Measurements from ENCODE around the gene CHRDL1. TPM values are rescaled to one million over a fixed set of nuclear protein-coding genes. Genes with fewer than 3 reads are reported as not detected.

Gene CHRDL1
- total and polyA plus RNA-seq, 5 donors from 2014 or later = not detected

DNA sequence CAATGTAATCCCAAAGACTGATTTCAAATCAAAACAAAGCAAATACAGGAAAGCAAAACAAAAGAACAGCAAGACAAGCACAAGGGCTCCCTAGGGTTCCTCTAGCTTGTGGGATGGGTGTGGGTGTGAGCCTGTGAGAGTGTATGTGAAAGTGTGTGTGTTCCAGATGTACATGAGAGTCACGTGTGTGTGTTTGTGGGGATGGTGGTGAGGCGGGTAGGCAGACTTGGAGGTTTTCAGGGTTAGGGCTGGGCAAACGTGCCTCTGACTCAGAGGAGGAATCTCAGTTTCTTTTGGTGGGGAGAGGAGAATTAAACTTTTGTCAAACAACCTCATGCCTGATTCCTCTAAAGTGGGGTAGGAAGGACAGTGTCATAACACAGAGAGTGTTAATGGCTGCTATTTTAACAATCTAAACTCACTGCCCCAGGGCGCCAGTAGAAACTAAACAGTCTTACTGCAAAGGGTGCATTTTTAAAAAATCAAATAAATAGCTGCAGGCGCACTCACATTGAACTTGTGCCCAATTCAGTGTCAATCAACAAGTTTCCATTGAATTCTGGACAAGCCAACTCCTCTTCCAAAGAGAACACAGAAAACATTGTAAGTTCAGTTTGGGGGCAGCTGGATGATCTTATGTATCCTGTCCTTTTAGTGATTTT lies 51.8 kb downstream of the CHRDL1 start:
- Histone ChIP-seq H3K4me1 (ENCODE audit: control insufficient read depth, insufficient read depth, low read length, poor library complexity, severe bottlenecking) (no peaks in the 10 kb centered on the region), H3K4me3 (ENCODE audit: low read depth, low read length) (no peak overlapping the region), H3K36me3 (ENCODE audit: control insufficient read depth, insufficient read depth, low read length) (no peaks in the 10 kb centered on the region), H3K9me3 (ENCODE audit: control insufficient read depth in 2 of 2, low read length in 2 of 2) (no peaks in the 10 kb centered on the region), H3K27me3 (ENCODE audit: control insufficient read depth, insufficient read depth, low read length) (no peaks in the 10 kb centered on the region), H3K27ac (ENCODE audit: insufficient read depth, low read length, poor library complexity, severe bottlenecking) (no peak overlapping the region)
- DNase-seq (no peak), ATAC-seq (ENCODE audit: low read depth in 2 of 2) (no peak)
- Mint-ChIP-seq H3K36me3 (no peaks in the 10 kb centered on the region), H3K4me1 (no peaks in the 10 kb centered on the region), H3K27me3 (no peaks in the 10 kb centered on the region), H3K4me3 (no peak overlapping the region), H3K9me3 (peaks cover 0 to 2% (median 0%) of the 10 kb centered on the region in 7 donors), H3K27ac (no peak overlapping the region)

DNA sequence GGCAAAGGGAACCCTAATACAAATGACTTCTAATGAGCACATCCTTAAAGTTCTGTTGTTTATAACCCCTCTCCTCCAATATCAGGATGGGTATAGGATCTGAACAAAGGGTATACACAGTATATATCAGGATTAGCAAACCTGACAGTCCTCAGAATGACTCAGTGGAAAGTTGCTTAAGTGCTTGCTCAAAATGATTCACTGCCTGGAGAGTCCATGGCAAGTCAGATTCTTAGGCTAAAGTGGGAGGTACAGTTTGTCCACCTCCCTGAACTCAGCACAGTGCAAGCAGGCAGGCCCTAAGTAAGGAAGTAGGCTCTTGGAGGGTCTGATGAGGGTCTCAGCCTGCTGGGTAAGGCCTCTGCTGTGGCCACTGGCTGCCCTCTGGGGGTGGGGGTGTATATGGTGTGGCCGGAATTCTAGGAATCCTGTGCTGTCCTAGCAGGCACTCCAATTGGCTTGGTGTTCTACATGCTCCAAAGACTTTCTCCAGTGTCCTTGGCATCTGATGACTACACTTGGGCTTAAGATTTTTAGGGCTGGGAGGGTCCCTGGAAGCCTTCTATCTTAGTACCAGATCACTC lies 54.3 kb downstream of the CHRDL1 start:
- Mint-ChIP-seq H3K36me3 (no peaks in the 10 kb centered on the region), H3K27ac (no peak overlapping the region), H3K27me3 (no peaks in the 10 kb centered on the region), H3K4me1 (no peaks in the 10 kb centered on the region), H3K9me3 (peaks cover 0 to 1% (median 0%) of the 10 kb centered on the region in 7 donors), H3K4me3 (no peak overlapping the region)
- ATAC-seq (ENCODE audit: low read depth in 2 of 2) = no peak
- no peak overlapping the region for H3K4me3 ChIP-seq (ENCODE audit: low read depth, low read length)
- H3K27me3 ChIP-seq (ENCODE audit: control insufficient read depth, insufficient read depth, low read length) = no peaks in the 10 kb centered on the region
- H3K4me1 ChIP-seq (ENCODE audit: control insufficient read depth, insufficient read depth, low read length, poor library complexity, severe bottlenecking) = no peaks in the 10 kb centered on the region
- no peak for DNase-seq
- H3K36me3 ChIP-seq (ENCODE audit: control insufficient read depth, insufficient read depth, low read length) = no peaks in the 10 kb centered on the region
- no peaks in the 10 kb centered on the region for H3K9me3 ChIP-seq (ENCODE audit: control insufficient read depth in 2 of 2, low read length in 2 of 2)
- no peak overlapping the region for H3K27ac ChIP-seq (ENCODE audit: insufficient read depth, low read length, poor library complexity, severe bottlenecking)

DNA sequence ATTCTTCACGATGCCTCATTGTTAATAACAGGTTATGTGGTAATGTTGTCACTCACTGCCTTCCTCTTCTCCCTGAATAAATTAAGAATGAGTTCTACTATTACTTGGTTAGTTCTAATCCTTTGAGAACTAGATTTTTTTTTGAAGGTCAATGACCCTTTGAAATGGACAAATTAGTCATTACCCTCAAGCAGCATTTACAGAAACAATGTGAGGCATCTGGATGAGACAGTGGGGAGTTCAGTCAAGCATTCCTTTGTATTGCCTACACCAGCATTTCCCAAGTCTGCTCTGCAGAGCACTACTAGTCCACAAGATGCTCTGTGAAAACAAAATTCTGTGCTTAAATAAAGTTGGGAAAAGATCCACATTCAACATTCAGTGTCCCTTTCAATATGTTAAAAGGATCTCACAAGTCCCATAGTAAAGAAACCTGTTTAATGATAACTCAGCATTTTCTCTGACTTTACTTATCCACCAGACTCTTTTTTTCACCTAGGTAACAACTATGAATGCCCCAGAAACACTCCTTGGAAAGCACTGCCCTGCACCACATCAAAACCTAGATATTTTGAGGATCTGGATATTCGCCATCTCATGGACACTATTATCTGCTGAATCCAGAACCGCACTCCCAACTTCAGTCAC lies 60.6 kb downstream of the CHRDL1 start:
- H3K36me3 Mint-ChIP-seq = no peaks in the 10 kb centered on the region

DNA sequence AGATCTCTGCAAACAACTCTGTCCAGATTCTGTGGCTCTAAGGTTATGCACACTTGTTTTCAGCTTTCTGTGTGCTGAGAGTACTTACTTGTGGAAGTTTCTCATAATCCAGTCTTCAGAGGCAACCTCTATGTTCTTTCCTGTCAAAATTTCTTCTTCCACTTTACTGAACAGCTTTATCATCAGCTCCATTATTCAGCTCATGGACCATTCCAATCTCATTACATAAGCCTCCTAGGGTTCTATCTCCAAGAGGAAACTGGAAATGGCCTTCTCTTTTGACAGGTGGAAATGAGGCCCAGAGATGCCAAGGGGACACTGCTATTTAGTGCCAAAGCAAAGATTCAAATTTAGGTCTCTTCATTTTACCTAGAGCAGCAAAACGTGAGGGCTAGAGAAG lies 61.3 kb downstream of the CHRDL1 start:
- Mint-ChIP-seq H3K27me3 (no peaks in the 10 kb centered on the region), H3K4me1 (no peaks in the 10 kb centered on the region), H3K4me3 (no peak overlapping the region), H3K27ac (no peak overlapping the region), H3K9me3 (peaks cover 0 to 2% (median 0%) of the 10 kb centered on the region in 7 donors), H3K36me3 (no peaks in the 10 kb centered on the region)
- H3K27me3 ChIP-seq (ENCODE audit: control insufficient read depth, insufficient read depth, low read length) = no peaks in the 10 kb centered on the region
- H3K9me3 ChIP-seq (ENCODE audit: control insufficient read depth in 2 of 2, low read length in 2 of 2) = no peaks in the 10 kb centered on the region
- no peak for ATAC-seq (ENCODE audit: low read depth in 2 of 2)
- H3K27ac ChIP-seq (ENCODE audit: insufficient read depth, low read length, poor library complexity, severe bottlenecking) = no peak overlapping the region
- H3K4me1 ChIP-seq (ENCODE audit: control insufficient read depth, insufficient read depth, low read length, poor library complexity, severe bottlenecking) = no peaks in the 10 kb centered on the region
- no peak overlapping the region for H3K4me3 ChIP-seq (ENCODE audit: low read depth, low read length)
- DNase-seq = no peak
- no peaks in the 10 kb centered on the region for H3K36me3 ChIP-seq (ENCODE audit: control insufficient read depth, insufficient read depth, low read length)

More for the DNA sequence above, 60.6 kb downstream of the CHRDL1 start:
- Histone ChIP-seq H3K4me1 (ENCODE audit: control insufficient read depth, insufficient read depth, low read length, poor library complexity, severe bottlenecking) (no peaks in the 10 kb centered on the region), H3K27me3 (ENCODE audit: control insufficient read depth, insufficient read depth, low read length) (no peaks in the 10 kb centered on the region), H3K27ac (ENCODE audit: insufficient read depth, low read length, poor library complexity, severe bottlenecking) (no peak overlapping the region), H3K36me3 (ENCODE audit: control insufficient read depth, insufficient read depth, low read length) (no peaks in the 10 kb centered on the region), H3K4me3 (ENCODE audit: low read depth, low read length) (no peak overlapping the region), H3K9me3 (ENCODE audit: control insufficient read depth in 2 of 2, low read length in 2 of 2) (no peaks in the 10 kb centered on the region)
- no peak for ATAC-seq (ENCODE audit: low read depth in 2 of 2)
- Mint-ChIP-seq H3K9me3 (peaks cover 0 to 2% (median 0%) of the 10 kb centered on the region in 7 donors), H3K27ac (no peak overlapping the region), H3K4me3 (no peak overlapping the region), H3K27me3 (no peaks in the 10 kb centered on the region), H3K4me1 (no peaks in the 10 kb centered on the region)
- no peak for DNase-seq

DNA sequence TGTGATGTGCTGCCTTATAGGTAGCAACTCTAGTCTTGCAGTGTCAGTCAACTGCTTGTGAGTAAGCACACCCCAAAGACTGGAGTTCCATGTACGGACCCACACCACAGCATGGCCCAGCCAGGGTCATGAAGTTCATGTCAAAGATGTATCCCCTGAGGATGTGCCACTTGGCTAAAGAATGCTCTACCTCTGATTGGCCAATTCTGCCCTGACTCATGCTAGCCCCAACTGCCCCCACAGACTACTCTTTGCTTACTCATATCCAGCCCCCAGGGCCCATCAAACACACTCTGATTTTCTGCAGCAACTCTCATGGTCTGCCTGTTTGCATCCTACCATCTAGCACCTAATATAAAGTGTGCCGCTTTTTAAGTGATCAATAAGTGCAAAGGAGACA lies 62.5 kb downstream of the CHRDL1 start:
- DNase-seq (no peak), ATAC-seq (ENCODE audit: low read depth in 2 of 2) (no peak)
- H3K4me3 ChIP-seq (ENCODE audit: low read depth, low read length) = no peak overlapping the region
- no peak overlapping the region for H3K27ac ChIP-seq (ENCODE audit: insufficient read depth, low read length, poor library complexity, severe bottlenecking)
- no peaks in the 10 kb centered on the region for H3K27me3 ChIP-seq (ENCODE audit: control insufficient read depth, insufficient read depth, low read length)
- no peak overlapping the region for H3K4me3 Mint-ChIP-seq
- no peaks in the 10 kb centered on the region for H3K9me3 ChIP-seq (ENCODE audit: control insufficient read depth in 2 of 2, low read length in 2 of 2)
- H3K36me3 ChIP-seq (ENCODE audit: control insufficient read depth, insufficient read depth, low read length) = no peaks in the 10 kb centered on the region
- no peaks in the 10 kb centered on the region for H3K4me1 Mint-ChIP-seq
- H3K36me3 Mint-ChIP-seq = no peaks in the 10 kb centered on the region
- H3K4me1 ChIP-seq (ENCODE audit: control insufficient read depth, insufficient read depth, low read length, poor library complexity, severe bottlenecking) = no peaks in the 10 kb centered on the region
- H3K27me3 Mint-ChIP-seq = no peaks in the 10 kb centered on the region
- no peak overlapping the region for H3K27ac Mint-ChIP-seq
- H3K9me3 Mint-ChIP-seq = peaks cover 0 to 2% (median 0%) of the 10 kb centered on the region in 7 donors

DNA sequence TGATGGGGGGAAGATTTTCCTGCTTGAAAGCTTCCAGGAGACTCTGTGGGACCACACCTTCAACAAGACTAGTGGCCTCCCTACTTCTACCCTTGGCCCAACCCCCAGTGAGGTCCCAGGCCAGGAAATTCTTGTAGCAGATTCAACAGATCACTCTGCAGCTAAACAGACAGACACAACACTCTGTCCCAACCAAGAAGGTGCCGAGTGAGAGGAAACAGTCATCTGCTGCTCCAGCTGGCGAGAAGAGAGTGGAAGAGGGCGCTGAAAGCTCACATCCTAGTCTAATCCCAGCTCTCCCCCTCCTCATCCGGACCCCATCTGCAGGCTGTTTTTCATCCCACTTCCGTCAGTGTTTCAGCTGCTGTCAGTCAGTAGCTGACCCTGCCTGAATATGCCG lies 63.4 kb downstream of the CHRDL1 start:
- DNase-seq = no peak
- H3K4me1 ChIP-seq (ENCODE audit: control insufficient read depth, insufficient read depth, low read length, poor library complexity, severe bottlenecking) = no peaks in the 10 kb centered on the region
- no peaks in the 10 kb centered on the region for H3K4me1 Mint-ChIP-seq
- ATAC-seq (ENCODE audit: low read depth in 2 of 2) = no peak
- H3K27me3 Mint-ChIP-seq = no peaks in the 10 kb centered on the region
- peaks cover 0 to 2% (median 0%) of the 10 kb centered on the region in 7 donors for H3K9me3 Mint-ChIP-seq
- no peaks in the 10 kb centered on the region for H3K36me3 Mint-ChIP-seq
- no peaks in the 10 kb centered on the region for H3K27me3 ChIP-seq (ENCODE audit: control insufficient read depth, insufficient read depth, low read length)
- no peaks in the 10 kb centered on the region for H3K36me3 ChIP-seq (ENCODE audit: control insufficient read depth, insufficient read depth, low read length)
- H3K4me3 ChIP-seq (ENCODE audit: low read depth, low read length) = no peak overlapping the region
- H3K9me3 ChIP-seq (ENCODE audit: control insufficient read depth in 2 of 2, low read length in 2 of 2) = no peaks in the 10 kb centered on the region
- H3K4me3 Mint-ChIP-seq = no peak overlapping the region
- H3K27ac ChIP-seq (ENCODE audit: insufficient read depth, low read length, poor library complexity, severe bottlenecking) = no peak overlapping the region
- H3K27ac Mint-ChIP-seq = no peak overlapping the region

DNA sequence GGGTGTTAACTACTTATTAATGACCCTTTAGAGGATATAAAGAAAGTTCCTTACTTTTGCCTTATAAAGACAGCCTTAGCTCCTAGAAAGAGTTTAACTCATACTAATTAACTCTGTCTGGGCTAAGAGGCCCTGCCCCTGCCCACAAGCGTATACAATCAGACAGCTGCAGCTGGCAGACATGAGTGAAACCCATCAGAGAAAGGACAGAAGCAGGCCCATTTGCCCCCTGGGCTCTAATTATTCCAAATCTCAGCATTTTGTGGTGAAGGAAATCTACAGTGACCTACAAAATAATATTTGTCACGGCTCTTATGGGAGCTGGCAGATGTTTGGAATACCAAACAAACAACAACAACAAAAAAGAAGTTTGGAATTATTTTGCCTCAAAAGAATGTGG lies 71.8 kb downstream of the CHRDL1 start:
- no peak overlapping the region for H3K27ac Mint-ChIP-seq
- H3K4me3 Mint-ChIP-seq = no peak overlapping the region
- Histone ChIP-seq H3K4me3 (ENCODE audit: low read depth, low read length) (no peak overlapping the region), H3K27me3 (ENCODE audit: control insufficient read depth, insufficient read depth, low read length) (no peaks in the 10 kb centered on the region), H3K27ac (ENCODE audit: insufficient read depth, low read length, poor library complexity, severe bottlenecking) (no peak overlapping the region), H3K9me3 (ENCODE audit: control insufficient read depth in 2 of 2, low read length in 2 of 2) (no peaks in the 10 kb centered on the region), H3K4me1 (ENCODE audit: control insufficient read depth, insufficient read depth, low read length, poor library complexity, severe bottlenecking) (no peaks in the 10 kb centered on the region), H3K36me3 (ENCODE audit: control insufficient read depth, insufficient read depth, low read length) (no peaks in the 10 kb centered on the region)
- DNase-seq (no peak), ATAC-seq (ENCODE audit: low read depth in 2 of 2) (no peak)
- H3K27me3 Mint-ChIP-seq = no peaks in the 10 kb centered on the region
- no peaks in the 10 kb centered on the region for H3K4me1 Mint-ChIP-seq
- H3K36me3 Mint-ChIP-seq = no peaks in the 10 kb centered on the region
- peaks cover 0 to 1% (median 0%) of the 10 kb centered on the region in 7 donors for H3K9me3 Mint-ChIP-seq

DNA sequence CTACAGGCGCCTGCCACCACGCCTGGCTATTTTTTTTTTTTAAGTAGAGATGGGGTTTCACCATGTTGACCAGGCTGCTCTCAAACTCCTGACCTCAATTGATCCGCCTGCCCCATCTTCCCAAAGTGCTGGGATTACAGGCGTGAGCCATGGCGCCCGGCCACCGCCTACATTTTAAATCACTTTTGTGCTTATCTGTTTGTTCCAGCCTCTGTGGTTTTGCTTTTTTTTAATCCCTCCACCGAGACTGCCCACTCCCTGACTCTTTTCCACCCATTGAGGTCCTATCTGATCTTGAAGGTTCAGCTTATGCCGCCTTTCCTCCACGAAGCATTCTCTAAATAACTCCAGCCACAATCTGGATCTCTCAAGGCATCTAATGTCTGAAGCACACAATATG lies 73.5 kb downstream of the CHRDL1 start:
- Histone ChIP-seq H3K27ac (ENCODE audit: insufficient read depth, low read length, poor library complexity, severe bottlenecking) (no peak overlapping the region), H3K27me3 (ENCODE audit: control insufficient read depth, insufficient read depth, low read length) (no peaks in the 10 kb centered on the region), H3K9me3 (ENCODE audit: control insufficient read depth in 2 of 2, low read length in 2 of 2) (no peaks in the 10 kb centered on the region), H3K4me1 (ENCODE audit: control insufficient read depth, insufficient read depth, low read length, poor library complexity, severe bottlenecking) (no peaks in the 10 kb centered on the region), H3K4me3 (ENCODE audit: low read depth, low read length) (no peak overlapping the region), H3K36me3 (ENCODE audit: control insufficient read depth, insufficient read depth, low read length) (no peaks in the 10 kb centered on the region)
- H3K9me3 Mint-ChIP-seq = peaks cover 0 to 1% (median 0%) of the 10 kb centered on the region in 7 donors
- no peaks in the 10 kb centered on the region for H3K4me1 Mint-ChIP-seq
- no peaks in the 10 kb centered on the region for H3K27me3 Mint-ChIP-seq
- DNase-seq = no peak
- H3K4me3 Mint-ChIP-seq = no peak overlapping the region
- no peak overlapping the region for H3K27ac Mint-ChIP-seq
- H3K36me3 Mint-ChIP-seq = no peaks in the 10 kb centered on the region
- no peak for ATAC-seq (ENCODE audit: low read depth in 2 of 2)
